K562 (cell line): ENCODE results near the gene CTTNBP2NL. TPM values are rescaled to one million over a fixed set of nuclear protein-coding genes. Genes with fewer than 3 reads are reported as not detected.

ENCODE experiments used
- ATAC-seq: fragments of 200-7000 bp; cut with Tn5 transposase; 3 replicates; pipeline ENCODE4 v1.9.1; 2020; ENCODE audit warnings: moderate library complexity
- BruUV-seq: library from RNA; stranded (reverse); fragments of 400-500 nt; replicated peaks from 2 replicates; lab custom pipeline; 2021; lab: Mats Ljungman, UMichigan
- CTCF ChIA-PET: fragments of 300-600 bp; formaldehyde crosslinking; extraction: SDS; loops from one replicate; lab custom pipeline; 2021; ENCODE audit warnings: low intra/inter-chr PET ratio; lab: Yijun Ruan, JAX
- POLR2A ChIA-PET: fragments of 300-600, 350-650 bp; sonication (Branson Sonifier 250); formaldehyde crosslinking; extraction: SDS; loops from one replicate; lab custom pipeline; 2021; ENCODE audit warnings: antibody characterized with exemption, inconsistent platforms; lab: Yijun Ruan, JAX
- DNase-seq, 4 experiments: peaks; one replicate each; pipeline versions ENCODE4 v3.0.0 to v3.0.0-alpha.2; 2011 to 2018; ENCODE audit warnings: low spot score in 3 of 4, mixed read lengths in 3 of 4; ENCODE audit errors: extremely low read depth in 1 of 4
- FAIRE-seq: peaks from 2 replicates; lab custom pipeline; 2011; peaks lifted over from hg19 to GRCh38; lab: Jason Lieb, UNC
- H2AFZ ChIP-seq: 2 replicates; pipeline ENCODE4 v1.6.0; 2011; ENCODE audit warnings: low read depth, low read length, control low read depth, inconsistent platforms
- H3K27ac ChIP-seq: fragments of 200-600 bp; 3 replicates; pipeline ENCODE4 v1.8.0; 2011; ENCODE audit warnings: low read depth, mild to moderate bottlenecking, control low read depth, inconsistent platforms, low read length, moderate library complexity, mixed read lengths; ENCODE audit errors: extremely low read depth
- H3K27me3 ChIP-seq, 2 experiments: fragments of 300-600 bp in 1 of 2; 2 replicates in 1 of 2; 3 replicates in 1 of 2; pipeline versions ENCODE4 v1.6.0 to v1.8.0; 2011; ENCODE audit warnings: inconsistent platforms in 2 of 2, low read length in 2 of 2, mild to moderate bottlenecking in 1 of 2, mixed read lengths in 1 of 2, moderate library complexity in 1 of 2; ENCODE audit not compliant: control insufficient read depth in 2 of 2, insufficient read depth in 2 of 2
- H3K36me3 ChIP-seq: fragments of 300-600 bp; 3 replicates; pipeline ENCODE4 v1.8.0; 2011; ENCODE audit warnings: mild to moderate bottlenecking, low read length, inconsistent platforms; ENCODE audit not compliant: control insufficient read depth, insufficient read depth
- H3K4me1 ChIP-seq, 2 experiments: fragments of 200-600 bp in 1 of 2; replicated peaks in 1 of 2; 2 replicates in 1 of 2; 3 replicates in 1 of 2; pipeline versions ENCODE4 v1.5.1 to v1.8.0; 2011; ENCODE audit warnings: inconsistent platforms in 2 of 2, low read length in 2 of 2, mild to moderate bottlenecking in 1 of 2, mixed read lengths in 1 of 2, moderate library complexity in 1 of 2; ENCODE audit not compliant: control insufficient read depth in 2 of 2, insufficient read depth in 2 of 2
- H3K4me2 ChIP-seq: 2 replicates; pipeline ENCODE4 v1.6.1; 2011; ENCODE audit warnings: low read length, control low read depth, inconsistent platforms, mixed read lengths; ENCODE audit not compliant: insufficient read depth
- H3K4me3 ChIP-seq: fragments of 200-600 bp; sonication (generic), shearing (Covaris generic); 2 replicates; pipeline ENCODE4 v1.5.1; 2016; ENCODE audit warnings: control low read depth, inconsistent platforms
- H3K79me2 ChIP-seq: fragments of 200-600 bp; 3 replicates; pipeline ENCODE4 v1.8.0; 2011; ENCODE audit warnings: low read length, inconsistent platforms; ENCODE audit not compliant: control insufficient read depth, insufficient read depth
- H3K9ac ChIP-seq, 2 experiments: 2 replicates each; pipeline versions ENCODE4 v1.6.0 to v1.6.1; 2011; ENCODE audit warnings: low read depth in 2 of 2, low read length in 2 of 2, control low read depth in 1 of 2, inconsistent platforms in 1 of 2, mild to moderate bottlenecking in 1 of 2, mixed read lengths in 1 of 2; ENCODE audit not compliant: insufficient read depth in 1 of 2
- H3K9me1 ChIP-seq: one replicate; pipeline ENCODE4 v1.6.0; 2011; ENCODE audit warnings: inconsistent platforms, mild to moderate bottlenecking, low read length, moderate library complexity; ENCODE audit not compliant: control insufficient read depth, insufficient read depth
- H3K9me3 ChIP-seq: replicated peaks from 2 replicates; pipeline ENCODE4 v1.5.1; 2011; ENCODE audit warnings: low read depth, low read length, inconsistent platforms; ENCODE audit not compliant: control insufficient read depth, insufficient read depth
- H4K20me1 ChIP-seq: replicated peaks from 2 replicates; pipeline ENCODE4 v1.6.1; 2011; ENCODE audit warnings: low read length, inconsistent platforms, mixed read lengths; ENCODE audit not compliant: control insufficient read depth, insufficient read depth
- ARHGAP35 ChIP-seq: fragments of 450-650 bp; IDR thresholded peaks from 2 replicates; pipeline ENCODE4 v1.6.1; 2018; ENCODE audit not compliant: partially characterized antibody
- EP400 ChIP-seq: fragments of 450-650 bp; IDR thresholded peaks from 2 replicates; pipeline ENCODE4 v1.6.1; 2017; ENCODE audit warnings: antibody characterized with exemption, mild to moderate bottlenecking, moderate library complexity
- GABPB2 ChIP-seq: fragments of 250-450 bp; sonication (Bioruptor Pico); conservative IDR thresholded peaks from 2 replicates; pipeline ENCODE4 v1.5.1; 2021; ENCODE audit warnings: mild to moderate bottlenecking
- GTF2E2 ChIP-seq: fragments of 200-800 bp; sonication (Bioruptor generic); IDR thresholded peaks from 2 replicates; pipeline ENCODE4 v1.6.1; 2016; ENCODE audit warnings: missing genetic modification characterization, missing compliant biosample characterization
- JUND ChIP-seq, 2 experiments: IDR thresholded peaks; 2 replicates in 1 of 2; 3 replicates in 1 of 2; pipeline ENCODE4 v1.6.1; 2011; ENCODE audit warnings: borderline replicate concordance in 2 of 2, low read depth in 2 of 2, low read length in 2 of 2, improper control_type of control experiment in 1 of 2, missing biosample characterization in 1 of 2, missing genetic modification characterization in 1 of 2, missing genetic modification reagents in 1 of 2
- KLF1 ChIP-seq: fragments of 450-650 bp; IDR thresholded peaks from 2 replicates; pipeline ENCODE4 v1.6.1; 2016; ENCODE audit warnings: missing genetic modification characterization, missing compliant biosample characterization
- KLF6 ChIP-seq: fragments of 250-450 bp; sonication (Bioruptor Pico); IDR thresholded peaks from 2 replicates; pipeline ENCODE4 v1.4.0; 2020; ENCODE audit warnings: mild to moderate bottlenecking, moderate library complexity, borderline replicate concordance
- MAFK ChIP-seq: IDR thresholded peaks from 2 replicates; pipeline ENCODE4 v1.6.1; 2011; ENCODE audit warnings: low read length, improper control_type of control experiment
- NBN ChIP-seq: fragments of 450-650 bp; IDR thresholded peaks from 2 replicates; pipeline ENCODE4 v1.6.1; 2016; ENCODE audit warnings: low read depth, mild to moderate bottlenecking
- NCOA2 ChIP-seq, 2 experiments: fragments of 450-650 bp; IDR thresholded peaks; 2 replicates each; pipeline ENCODE4 v1.6.1; 2018; ENCODE audit warnings: mild to moderate bottlenecking in 2 of 2, moderate library complexity in 1 of 2; ENCODE audit not compliant: partially characterized antibody in 2 of 2
- SMARCE1 ChIP-seq: fragments of 450-650 bp; IDR thresholded peaks from 2 replicates; pipeline ENCODE4 v1.7.1; 2016; ENCODE audit warnings: mild to moderate bottlenecking
- STAT5A ChIP-seq: IDR thresholded peaks from 2 replicates; pipeline ENCODE4 v1.6.1; 2012; ENCODE audit warnings: low read length, inconsistent platforms, borderline replicate concordance
- ZFPM2 ChIP-seq: fragments of 250-450 bp; sonication (Bioruptor Pico); IDR thresholded peaks from 2 replicates; pipeline ENCODE4 v1.5.1; 2022; ENCODE audit warnings: mild to moderate bottlenecking
- ZNF76 ChIP-seq: fragments of 250-450 bp; sonication (Bioruptor Pico); IDR thresholded peaks from 2 replicates; pipeline ENCODE4 v1.4.0; 2020; ENCODE audit warnings: mild to moderate bottlenecking, moderate library complexity, borderline replicate concordance
- WGBS: fragments of 100-300 bp; shearing (Covaris generic); methylation state at CpG from one replicate; pipeline ENCODE4 v1.1.6; 2016; ENCODE audit warnings: low coverage, mixed read lengths; ENCODE audit not compliant: insufficient coverage; ENCODE audit errors: missing lambda C conversion rate; 5-methylcytosine and 5-hydroxymethylcytosine counted together
- in situ Hi-C: fragments of 300-500 bp; cut with MboI; formaldehyde crosslinking; loops from 4 replicates; pipeline ENCODE4 v1.15.0; 2018; ENCODE audit warnings: inconsistent platforms, mixed read lengths
- intact Hi-C: fragments of 100-400 bp; cut with micrococcal nuclease; formaldehyde crosslinking; loops from 2 replicates; pipeline ENCODE4 v1.14.2; 2022
- polyA plus RNA-seq, 8 experiments: library from polyadenylated mRNA; depleted of rRNA in 4 of 8; stranded (reverse) in 5 of 8; unstranded in 3 of 8; fragments of >200 nt; fragmentation: Nextera tagmentation in 2 of 8; fragmentation: Illumina TruSeq in 1 of 8; extraction: Ambion mirVana in 2 of 8; extraction: Trizol in 1 of 8; gene quantifications; 2 replicates each; pipeline versions ENCODE4 v1.2.1 to v1.2.3, GENCODE V29; 2011 to 2014; ENCODE audit warnings: inconsistent platforms in 1 of 8, missing spikeins in 1 of 8
- total RNA-seq, 7 experiments: library from RNA; depleted of rRNA in 6 of 7; stranded (reverse); fragments of >200 nt in 6 of 7; fragmentation: Illumina TruSeq in 2 of 7; extraction: Trizol in 2 of 7; gene quantifications; 2 replicates each; pipeline versions ENCODE4 v1.2.1 to v1.2.3, GENCODE V29; 2011 to 2021; ENCODE audit warnings: low replicate concordance in 1 of 7
- TF ChIP-seq, protein P1 (sequence below): sonication (generic); formaldehyde crosslinking; IDR thresholded peaks from 2 replicates; pipeline ENCODE4 v1.8.1; 2023; ENCODE audit warnings: mild to moderate bottlenecking, missing genetic modification reagents
- TF ChIP-seq, protein P2 (sequence below): sonication (generic); formaldehyde crosslinking; IDR thresholded peaks from 2 replicates; pipeline ENCODE4 v1.8.1; 2023; ENCODE audit warnings: mild to moderate bottlenecking, missing genetic modification reagents
- TF ChIP-seq, protein P3 (sequence below): sonication (generic); formaldehyde crosslinking; IDR thresholded peaks from 2 replicates; pipeline ENCODE4 v1.8.0; 2022; ENCODE audit warnings: mild to moderate bottlenecking, missing genetic modification reagents

CTTNBP2NL gene
- total and polyA plus RNA-seq, 9 of the 15 experiments (the other 6 are each of a cell fraction or from before 2014, with no cell fraction given), result 0.27 to 1.4 (median 0.62) TPM

DNA sequence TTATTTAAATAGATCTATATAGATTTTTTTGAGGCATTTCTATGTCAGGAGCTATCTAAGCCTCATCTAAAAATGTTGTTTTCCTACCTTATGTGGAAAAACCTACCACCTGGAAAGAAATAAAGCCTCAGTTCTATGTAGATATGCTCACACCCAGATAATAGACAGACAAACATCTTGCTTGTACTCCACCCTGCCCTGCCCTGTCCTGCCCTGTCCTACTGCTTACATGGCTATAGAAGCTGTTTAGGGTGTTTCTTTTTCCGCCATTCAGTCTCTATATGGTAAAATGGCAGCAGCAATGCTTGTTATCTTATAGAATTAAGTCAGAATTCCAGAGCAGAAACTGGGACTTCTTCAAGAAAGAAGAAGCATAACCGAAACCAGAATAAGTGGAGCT lies 13.4 kb downstream of the CTTNBP2NL start:
- Histone ChIP-seq H4K20me1 (no peaks in the 10 kb centered on the region), H3K9ac (no peak overlapping the region), H3K4me1 (no peaks in the 10 kb centered on the region), H3K79me2 (no peaks in the 10 kb centered on the region), H3K27ac (no peak overlapping the region), H3K9me1 (no peaks in the 10 kb centered on the region), H3K4me2 (no peak overlapping the region), H3K4me3 (no peak overlapping the region), H3K27me3 (peaks cover 9 to 10% of the 10 kb centered on the region in 2 experiments; a peak in 3 of 5 replicates), H3K36me3 (no peaks in the 10 kb centered on the region), H3K9me3 (no peaks in the 10 kb centered on the region), H2AFZ (no peak overlapping the region)
- CTCF ChIA-PET, result no interaction called here
- POLR2A ChIA-PET, result interaction anchor here (0.6 kb wide), 1 partner anchor 481 kb away, joined by 3 read pairs; no protein-coding TSS in a partner anchor
- FAIRE-seq (no peak), DNase-seq (no peak), ATAC-seq (no peak)
- intact Hi-C loops, result no loop called here
- BruUV-seq, result no TSS peak
- 4% methylated on average over 2 of the region's 2 CpGs for WGBS
- in situ Hi-C loops, result no loop called here
- TF ChIP-seq EP400 (no peak), KLF6 (no peak), ARHGAP35 (no peak), KLF1 (tag) (no peak), NBN (no peak), GABPB2 (CRISPR knock-in tag) (no peak), GTF2E2 (no peak), NCOA2 (IDR thresholded peaks at IDR 0.05; ENCODE audit: partially characterized antibody in 2 of 2) (no peak), ZFPM2 (CRISPR knock-in tag) (no peak), STAT5A (no peak), JUND (IDR thresholded peaks at IDR 0.05; ENCODE audit: borderline replicate concordance, low read depth, low read length) (no peak), JUND (tag; IDR thresholded peaks at IDR 0.05; ENCODE audit: borderline replicate concordance, low read depth, low read length) (no peak), ZNF76 (CRISPR knock-in tag) (no peak), SMARCE1 (no peak), MAFK (no peak)
- TF ChIP-seq, protein P1, sequence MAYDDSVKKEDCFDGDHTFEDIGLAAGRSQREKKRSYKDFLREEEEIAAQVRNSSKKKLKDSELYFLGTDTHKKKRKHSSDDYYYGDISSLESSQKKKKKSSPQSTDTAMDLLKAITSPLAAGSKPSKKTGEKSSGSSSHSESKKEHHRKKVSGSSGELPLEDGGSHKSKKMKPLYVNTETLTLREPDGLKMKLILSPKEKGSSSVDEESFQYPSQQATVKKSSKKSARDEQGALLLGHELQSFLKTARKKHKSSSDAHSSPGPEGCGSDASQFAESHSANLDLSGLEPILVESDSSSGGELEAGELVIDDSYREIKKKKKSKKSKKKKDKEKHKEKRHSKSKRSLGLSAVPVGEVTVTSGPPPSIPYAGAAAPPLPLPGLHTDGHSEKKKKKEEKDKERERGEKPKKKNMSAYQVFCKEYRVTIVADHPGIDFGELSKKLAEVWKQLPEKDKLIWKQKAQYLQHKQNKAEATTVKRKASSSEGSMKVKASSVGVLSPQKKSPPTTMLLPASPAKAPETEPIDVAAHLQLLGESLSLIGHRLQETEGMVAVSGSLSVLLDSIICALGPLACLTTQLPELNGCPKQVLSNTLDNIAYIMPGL (CRISPR knock-in tag), result no peak
- TF ChIP-seq, protein P2, sequence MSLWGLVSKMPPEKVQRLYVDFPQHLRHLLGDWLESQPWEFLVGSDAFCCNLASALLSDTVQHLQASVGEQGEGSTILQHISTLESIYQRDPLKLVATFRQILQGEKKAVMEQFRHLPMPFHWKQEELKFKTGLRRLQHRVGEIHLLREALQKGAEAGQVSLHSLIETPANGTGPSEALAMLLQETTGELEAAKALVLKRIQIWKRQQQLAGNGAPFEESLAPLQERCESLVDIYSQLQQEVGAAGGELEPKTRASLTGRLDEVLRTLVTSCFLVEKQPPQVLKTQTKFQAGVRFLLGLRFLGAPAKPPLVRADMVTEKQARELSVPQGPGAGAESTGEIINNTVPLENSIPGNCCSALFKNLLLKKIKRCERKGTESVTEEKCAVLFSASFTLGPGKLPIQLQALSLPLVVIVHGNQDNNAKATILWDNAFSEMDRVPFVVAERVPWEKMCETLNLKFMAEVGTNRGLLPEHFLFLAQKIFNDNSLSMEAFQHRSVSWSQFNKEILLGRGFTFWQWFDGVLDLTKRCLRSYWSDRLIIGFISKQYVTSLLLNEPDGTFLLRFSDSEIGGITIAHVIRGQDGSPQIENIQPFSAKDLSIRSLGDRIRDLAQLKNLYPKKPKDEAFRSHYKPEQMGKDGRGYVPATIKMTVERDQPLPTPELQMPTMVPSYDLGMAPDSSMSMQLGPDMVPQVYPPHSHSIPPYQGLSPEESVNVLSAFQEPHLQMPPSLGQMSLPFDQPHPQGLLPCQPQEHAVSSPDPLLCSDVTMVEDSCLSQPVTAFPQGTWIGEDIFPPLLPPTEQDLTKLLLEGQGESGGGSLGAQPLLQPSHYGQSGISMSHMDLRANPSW, result no peak
- TF ChIP-seq, protein P3, sequence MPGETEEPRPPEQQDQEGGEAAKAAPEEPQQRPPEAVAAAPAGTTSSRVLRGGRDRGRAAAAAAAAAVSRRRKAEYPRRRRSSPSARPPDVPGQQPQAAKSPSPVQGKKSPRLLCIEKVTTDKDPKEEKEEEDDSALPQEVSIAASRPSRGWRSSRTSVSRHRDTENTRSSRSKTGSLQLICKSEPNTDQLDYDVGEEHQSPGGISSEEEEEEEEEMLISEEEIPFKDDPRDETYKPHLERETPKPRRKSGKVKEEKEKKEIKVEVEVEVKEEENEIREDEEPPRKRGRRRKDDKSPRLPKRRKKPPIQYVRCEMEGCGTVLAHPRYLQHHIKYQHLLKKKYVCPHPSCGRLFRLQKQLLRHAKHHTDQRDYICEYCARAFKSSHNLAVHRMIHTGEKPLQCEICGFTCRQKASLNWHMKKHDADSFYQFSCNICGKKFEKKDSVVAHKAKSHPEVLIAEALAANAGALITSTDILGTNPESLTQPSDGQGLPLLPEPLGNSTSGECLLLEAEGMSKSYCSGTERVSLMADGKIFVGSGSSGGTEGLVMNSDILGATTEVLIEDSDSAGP (CRISPR knock-in tag), result no peak
